HEK293T (cell line): ENCODE measurements around the gene PPL.

ENCODE experiments used
- CTCF ChIA-PET: fragments of 350-600 bp; formaldehyde crosslinking; extraction: SDS; loops from one replicate; lab custom pipeline; 2021; ENCODE audit warnings: antibody characterized with exemption, inconsistent platforms; lab: Yijun Ruan, JAX
- POLR2A ChIA-PET: fragments of 350-600 bp; formaldehyde crosslinking; extraction: SDS; loops from one replicate; lab custom pipeline; 2020; ENCODE audit warnings: antibody characterized with exemption, inconsistent platforms; lab: Yijun Ruan, JAX
- DNase-seq: peaks from one replicate; pipeline ENCODE4 v3.0.0; 2012; ENCODE audit warnings: mixed read lengths; ENCODE audit errors: extremely low spot score
- ARNT ChIP-seq: fragments of 450-650 bp; IDR thresholded peaks from 2 replicates; pipeline ENCODE4 v1.6.1; 2017; ENCODE audit warnings: mild to moderate bottlenecking
- BHLHE40 ChIP-seq: fragments of 450-650 bp; IDR thresholded peaks from 2 replicates; pipeline ENCODE4 v1.6.1; 2016; ENCODE audit warnings: mild to moderate bottlenecking, moderate library complexity, borderline replicate concordance
- CTBP1 ChIP-seq: fragments of 450-650 bp; IDR thresholded peaks from 2 replicates; pipeline ENCODE4 v1.6.1; 2016; ENCODE audit warnings: borderline replicate concordance
- ELF4 ChIP-seq: fragments of 450-650 bp; IDR thresholded peaks from 2 replicates; pipeline ENCODE4 v1.6.1; 2017; ENCODE audit warnings: antibody characterized with exemption
- FOXA1 ChIP-seq: fragments of 450-650 bp; IDR thresholded peaks from 2 replicates; pipeline ENCODE4 v1.6.1; 2016; ENCODE audit warnings: mild to moderate bottlenecking
- FOXK2 ChIP-seq: fragments of 450-650 bp; IDR thresholded peaks from 2 replicates; pipeline ENCODE4 v1.6.1; 2016; ENCODE audit warnings: mild to moderate bottlenecking
- FOXM1 ChIP-seq: fragments of 450-650 bp; IDR thresholded peaks from 2 replicates; pipeline ENCODE4 v1.6.1; 2017; ENCODE audit warnings: mild to moderate bottlenecking, borderline replicate concordance
- HDGF ChIP-seq: fragments of 450-650 bp; IDR thresholded peaks from 2 replicates; pipeline ENCODE4 v1.6.1; 2017; ENCODE audit warnings: antibody characterized with exemption, borderline replicate concordance
- L3MBTL2 ChIP-seq: fragments of 450-650 bp; conservative IDR thresholded peaks from 2 replicates; pipeline ENCODE4 v1.6.1; 2016; ENCODE audit warnings: mild to moderate bottlenecking
- LEF1 ChIP-seq: fragments of 450-650 bp; IDR thresholded peaks from 2 replicates; pipeline ENCODE4 v1.6.1; 2017; ENCODE audit warnings: mild to moderate bottlenecking, borderline replicate concordance
- NFRKB ChIP-seq: fragments of 450-650 bp; IDR thresholded peaks from 2 replicates; pipeline ENCODE4 v1.6.1; 2016; ENCODE audit warnings: mild to moderate bottlenecking, moderate library complexity
- SP1 ChIP-seq: fragments of 450-650 bp; IDR thresholded peaks from 2 replicates; pipeline ENCODE4 v1.6.1; 2017
- SUZ12 ChIP-seq: fragments of 450-650 bp; IDR thresholded peaks from 2 replicates; pipeline ENCODE4 v1.6.1; 2016; ENCODE audit warnings: mild to moderate bottlenecking
- TARDBP ChIP-seq: fragments of 450-650 bp; IDR thresholded peaks from 2 replicates; pipeline ENCODE4 v1.6.1; 2016
- ZNF384 ChIP-seq: fragments of 450-650 bp; IDR thresholded peaks from 2 replicates; pipeline ENCODE4 v1.6.1; 2016
- TF ChIP-seq, protein P1 (sequence below): fragments of 450-650 bp; IDR thresholded peaks from 2 replicates; pipeline ENCODE4 v1.6.1; 2016

The PPL gene

GRCh38 chr16:4886151-4886550, 50.8 kb downstream of the PPL start:
- ChIA-PET CTCF (interaction anchor here (0.6 kb wide), 1 partner anchor 72 kb away, joined by 3 read pairs; the partner anchor contains the start of gene SEC14L5), POLR2A (no interaction called here)
- no peak for DNase-seq
- no peak for TF ChIP-seq FOXM1
- TF ChIP-seq LEF1: no peak
- no peak for TF ChIP-seq SUZ12
- no peak for TF ChIP-seq FOXA1

DNA sequence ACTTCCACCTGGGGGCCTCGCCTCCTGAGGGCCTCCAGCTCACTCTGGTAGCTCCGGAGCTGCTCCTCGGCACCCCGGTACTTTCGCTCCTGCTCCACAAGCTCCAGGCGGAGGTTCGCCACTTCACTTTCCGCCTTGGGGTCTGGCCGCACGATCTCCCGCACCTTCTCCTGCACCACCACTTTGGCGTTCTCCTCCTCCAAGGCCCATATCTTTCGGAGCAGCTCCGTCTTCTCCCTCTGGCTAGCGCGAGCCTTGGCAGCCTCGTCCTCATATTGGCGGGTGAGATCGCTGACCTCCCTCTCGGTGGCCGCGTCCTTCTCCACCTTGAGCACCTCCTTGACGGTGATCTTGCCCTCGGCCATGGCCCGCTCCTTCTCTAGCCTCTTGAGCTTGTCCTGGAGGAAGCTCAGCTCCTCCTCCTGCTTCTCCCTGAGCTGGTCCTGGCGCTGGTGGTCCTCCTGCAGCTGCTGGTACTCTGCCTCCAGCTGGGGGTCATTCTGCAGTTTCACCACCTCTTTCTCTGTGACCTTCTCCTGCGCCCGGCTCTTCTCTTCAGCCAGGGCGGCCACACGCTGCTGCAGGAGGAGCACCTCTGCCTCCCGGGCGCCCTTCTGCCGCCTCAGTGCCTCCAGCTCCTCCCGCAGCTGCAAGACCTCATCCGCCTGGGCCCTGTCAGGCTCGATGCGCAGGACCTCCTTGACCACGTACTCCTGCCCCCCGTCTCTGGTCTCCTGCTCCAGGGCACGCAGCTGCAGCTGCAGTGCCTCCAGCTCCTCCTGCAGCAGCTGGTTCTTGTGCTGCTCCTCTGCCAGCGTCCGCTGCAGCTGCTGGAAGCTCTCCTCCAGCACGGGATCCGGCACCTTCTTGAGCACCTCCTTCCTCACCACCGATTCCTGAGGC, 51.7 kb downstream of the PPL start:
- no peak for DNase-seq
- ChIA-PET CTCF (interaction anchor here (1.2 kb wide), 1 partner anchor 18 kb away, joined by 3 read pairs; no protein-coding TSS in a partner anchor), POLR2A (no interaction called here)
- no peak for TF ChIP-seq ZNF384
- TF ChIP-seq BHLHE40: no peak
- TF ChIP-seq ARNT: no peak

- no peak for DNase-seq
- TF ChIP-seq ELF4 (no peak), ZNF384 (no peak), ARNT (no peak), TARDBP (no peak), SP1 (no peak), L3MBTL2 (no peak), FOXA1 (no peak), BHLHE40 (no peak), LEF1 (no peak), CTBP1 (no peak), FOXM1 (no peak), SUZ12 (no peak), NFRKB (no peak), HDGF (no peak), FOXK2 (no peak)
- TF ChIP-seq, protein P1, sequence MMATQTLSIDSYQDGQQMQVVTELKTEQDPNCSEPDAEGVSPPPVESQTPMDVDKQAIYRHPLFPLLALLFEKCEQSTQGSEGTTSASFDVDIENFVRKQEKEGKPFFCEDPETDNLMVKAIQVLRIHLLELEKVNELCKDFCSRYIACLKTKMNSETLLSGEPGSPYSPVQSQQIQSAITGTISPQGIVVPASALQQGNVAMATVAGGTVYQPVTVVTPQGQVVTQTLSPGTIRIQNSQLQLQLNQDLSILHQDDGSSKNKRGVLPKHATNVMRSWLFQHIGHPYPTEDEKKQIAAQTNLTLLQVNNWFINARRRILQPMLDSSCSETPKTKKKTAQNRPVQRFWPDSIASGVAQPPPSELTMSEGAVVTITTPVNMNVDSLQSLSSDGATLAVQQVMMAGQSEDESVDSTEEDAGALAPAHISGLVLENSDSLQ: no peak
- POLR2A ChIA-PET: no interaction called here
- CTCF ChIA-PET: interaction anchor here (1.2 kb wide), 1 partner anchor 17 kb away, joined by 3 read pairs; no protein-coding TSS in a partner anchor
Measured at GRCh38 chr16:4884209-4884608, 52.7 kb downstream of the PPL start.

- ChIA-PET POLR2A (interaction anchor here (0.6 kb wide), 1 partner anchor 36 kb away, joined by 4 read pairs; no protein-coding TSS in a partner anchor), CTCF (interaction anchor here (1.2 kb wide), 1 partner anchor 16 kb away, joined by 3 read pairs; no protein-coding TSS in a partner anchor)
- TF ChIP-seq NFRKB (no peak), ELF4 (no peak), TARDBP (no peak)
- no peak for DNase-seq
Measured at GRCh38 chr16:4883501-4883900, 53.4 kb downstream of the PPL start.

- ChIA-PET CTCF (interaction anchor here (0.6 kb wide), 1 partner anchor 74 kb away, joined by 3 read pairs; no protein-coding TSS in a partner anchor), POLR2A (interaction anchor here (0.6 kb wide), 1 partner anchor 35 kb away, joined by 4 read pairs; no protein-coding TSS in a partner anchor)
- TF ChIP-seq FOXK2: no peak
- TF ChIP-seq ELF4: no peak
- TF ChIP-seq ZNF384: no peak
- TF ChIP-seq LEF1: no peak
- no peak for TF ChIP-seq HDGF
- TF ChIP-seq, protein P1: no peak
- no peak for TF ChIP-seq L3MBTL2
- TF ChIP-seq FOXA1: no peak
- TF ChIP-seq TARDBP: no peak
- TF ChIP-seq SUZ12: no peak
- no peak for TF ChIP-seq SP1
- TF ChIP-seq NFRKB: no peak
- TF ChIP-seq ARNT: no peak
- TF ChIP-seq FOXM1: no peak
- no peak for TF ChIP-seq CTBP1
- TF ChIP-seq BHLHE40: no peak
- no peak for DNase-seq
Measured at GRCh38 chr16:4882633-4883285, 54.2 kb downstream of the PPL start.

GRCh38 chr16:4882000-4882632, 54.8 kb downstream of the PPL start:
- TF ChIP-seq LEF1 (no peak), SUZ12 (no peak), ZNF384 (no peak), CTBP1 (no peak), TARDBP (no peak), NFRKB (no peak), BHLHE40 (no peak), FOXA1 (no peak), FOXM1 (no peak), HDGF (no peak), SP1 (no peak), ARNT (no peak), ELF4 (no peak), FOXK2 (no peak), L3MBTL2 (no peak)
- TF ChIP-seq, protein P1: no peak
- no peak for DNase-seq
- ChIA-PET CTCF (no interaction called here), POLR2A (no interaction called here)
